ENCODE data around the gene UNC13C.

Gene UNC13C

GRCh38 chr15:54029081-54029480 is 50.8 kb downstream of the UNC13C start (continued):
- TF ChIP-seq PRDM10 (tag by site-specific recombination; IDR thresholded peaks at IDR 0.05) (no peak), ZNF510 (tag by site-specific recombination; IDR thresholded peaks at IDR 0.05; ENCODE audit: insufficient replicate concordance) (no peak), ZNF341 (tag by site-specific recombination; IDR thresholded peaks at IDR 0.05; ENCODE audit: low read depth) (no peak)

- Histone ChIP-seq H3K27ac (ENCODE audit: extremely low read depth, low read depth, low read length) (no peak overlapping the region), H3K4me1 (ENCODE audit: control insufficient read depth, insufficient read depth, low read length) (no peaks in the 10 kb centered on the region), H3K36me3 (ENCODE audit: control insufficient read depth in 2 of 2, insufficient read depth in 1 of 2, low read length in 2 of 2) (no peaks in the 10 kb centered on the region), H3K9me3 (ENCODE audit: control insufficient read depth, insufficient read depth, low read depth, low read length) (no peaks in the 10 kb centered on the region), H3K4me3 (ENCODE audit: low read depth, low read length) (no peak overlapping the region)
- TF ChIP-seq BCL11A (tag by site-specific recombination; IDR thresholded peaks at IDR 0.05; ENCODE audit: low read depth): no peak
- TF ChIP-seq MZF1 (tag by site-specific recombination; IDR thresholded peaks at IDR 0.05; ENCODE audit: borderline replicate concordance): no peak
- no peak for TF ChIP-seq ZNF561 (tag by site-specific recombination; IDR thresholded peaks at IDR 0.05; ENCODE audit: borderline replicate concordance)
- no peak for TF ChIP-seq ZNF23 (tag by site-specific recombination; IDR thresholded peaks at IDR 0.05; ENCODE audit: borderline replicate concordance)
- no peak for TF ChIP-seq ZNF521 (tag by site-specific recombination; IDR thresholded peaks at IDR 0.05)
- TF ChIP-seq ZNF623 (tag by site-specific recombination; IDR thresholded peaks at IDR 0.05): no peak
- TF ChIP-seq AEBP2 (tag by site-specific recombination; IDR thresholded peaks at IDR 0.05; ENCODE audit: borderline replicate concordance): no peak
- TF ChIP-seq ZNF362 (tag by site-specific recombination; IDR thresholded peaks at IDR 0.05): no peak
- TF ChIP-seq PRDM10 (tag by site-specific recombination; IDR thresholded peaks at IDR 0.05): no peak
- TF ChIP-seq ZNF280C (tag by site-specific recombination; IDR thresholded peaks at IDR 0.05): no peak
- TF ChIP-seq ZNF280D (tag by site-specific recombination; IDR thresholded peaks at IDR 0.05): no peak
- no peak for TF ChIP-seq ZNF292 (tag by site-specific recombination; IDR thresholded peaks at IDR 0.05; ENCODE audit: borderline replicate concordance, low read depth)
- no peak for TF ChIP-seq SP7 (tag by site-specific recombination; IDR thresholded peaks at IDR 0.05)
- TF ChIP-seq KLF9 (tag by site-specific recombination; IDR thresholded peaks at IDR 0.05; ENCODE audit: low read depth): no peak
- TF ChIP-seq ZNF501 (tag by site-specific recombination; IDR thresholded peaks at IDR 0.05): no peak
- TF ChIP-seq ZNF558 (tag by site-specific recombination; IDR thresholded peaks at IDR 0.05): no peak
- no peak for TF ChIP-seq ZNF530 (tag by site-specific recombination; IDR thresholded peaks at IDR 0.05; ENCODE audit: low read depth)
- no peak for TF ChIP-seq ZNF768 (tag by site-specific recombination; IDR thresholded peaks at IDR 0.05)
- TF ChIP-seq ZNF514 (tag by site-specific recombination; IDR thresholded peaks at IDR 0.05): no peak
- POLR2A ChIA-PET: no interaction called here
- CTCF ChIA-PET: no interaction called here
Measured at GRCh38 chr15:54032066-54032465, 53.8 kb downstream of the UNC13C start.

All from HEK293 (cell line).